A204.1 (cell line): ENCODE results near the gene NMBR.
"Not testable (repeated sequence)": the region's sequence is repeated elsewhere in the genome, so short reads cannot be mapped to it uniquely, and the experiment has no call there.

ENCODE experiments used
- FAIRE-seq: peaks from 2 replicates; lab custom pipeline; 2012; peaks lifted over from hg19 to GRCh38; lab: Jason Lieb, UNC

NMBR gene

GRCh38 chr6:142146828-142147662 lies at the start of gene NMBR, which contains the start of gene VTA1:
TSS of gene NMBR (minus strand) at chr6:142147122. CDS start at chr6:142088658, 58,464 bp downstream.
TSS of gene VTA1 (plus strand) at chr6:142147263. CDS start at chr6:142147288, 25 bp downstream.
- peak; percentile 98 for FAIRE-seq

DNA sequence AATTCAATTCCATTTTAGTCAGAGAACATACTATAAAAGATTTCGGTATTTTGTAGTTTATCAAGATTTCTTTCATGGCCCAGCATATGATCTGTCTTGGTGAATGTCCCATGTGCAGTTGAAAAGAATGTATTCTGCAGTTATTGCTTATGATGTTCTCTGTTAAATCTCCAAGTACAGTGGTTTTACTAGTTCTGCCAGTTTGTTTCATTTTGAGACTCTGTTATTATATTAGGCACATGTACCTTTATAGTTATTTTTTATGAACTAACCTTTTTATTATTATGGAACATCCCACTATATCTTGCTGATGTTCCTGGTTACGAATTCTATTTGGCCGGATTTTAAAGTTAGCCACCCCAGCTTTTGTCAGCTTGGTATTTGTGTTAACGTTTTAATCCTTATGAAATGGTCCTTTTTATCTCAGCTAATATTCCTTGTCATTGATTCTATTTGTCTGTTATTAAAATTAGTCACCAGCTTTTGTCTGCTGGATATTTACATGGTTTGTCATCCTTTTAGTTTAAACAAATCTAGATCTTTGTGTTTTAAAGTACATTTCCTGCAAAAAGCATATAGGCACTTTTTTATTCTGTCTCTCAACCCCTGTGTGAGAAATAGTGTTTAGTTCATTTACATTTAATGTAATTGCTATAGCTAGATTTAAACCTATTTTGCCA lies 49.1 kb upstream of the NMBR start:
- no peak for FAIRE-seq

- FAIRE-seq = no peak
Observed at GRCh38 chr6:142193621-142194020, 46.7 kb upstream of the NMBR start.

GRCh38 chr6:142192343-142192742 lies 45.4 kb upstream of the NMBR start:
- FAIRE-seq = no peak

- FAIRE-seq = no peak
Observed at GRCh38 chr6:142189057-142189456, 42.1 kb upstream of the NMBR start.

- FAIRE-seq = not testable (repeated sequence)
Observed at GRCh38 chr6:142188341-142188740, 41.4 kb upstream of the NMBR start.

DNA sequence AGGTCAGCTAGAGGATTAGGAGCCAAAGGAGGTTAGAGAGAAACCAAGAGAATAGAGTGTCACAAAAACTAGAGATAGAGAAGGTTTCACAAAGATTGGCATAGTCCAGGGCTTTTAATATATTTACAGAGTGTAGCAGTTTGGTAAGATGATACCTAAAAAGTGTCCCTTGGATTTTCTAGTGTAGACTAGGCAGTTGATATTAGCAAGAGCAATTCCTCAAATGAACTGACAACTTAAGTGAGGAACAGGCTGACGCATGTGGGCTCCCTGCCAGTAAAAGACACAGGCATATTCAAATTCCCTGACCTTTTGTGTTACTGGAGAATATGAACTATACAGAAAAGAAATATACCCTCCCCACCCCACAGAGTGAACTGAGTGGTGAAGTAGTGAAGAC lies 40.3 kb upstream of the NMBR start:
- no peak for FAIRE-seq

DNA sequence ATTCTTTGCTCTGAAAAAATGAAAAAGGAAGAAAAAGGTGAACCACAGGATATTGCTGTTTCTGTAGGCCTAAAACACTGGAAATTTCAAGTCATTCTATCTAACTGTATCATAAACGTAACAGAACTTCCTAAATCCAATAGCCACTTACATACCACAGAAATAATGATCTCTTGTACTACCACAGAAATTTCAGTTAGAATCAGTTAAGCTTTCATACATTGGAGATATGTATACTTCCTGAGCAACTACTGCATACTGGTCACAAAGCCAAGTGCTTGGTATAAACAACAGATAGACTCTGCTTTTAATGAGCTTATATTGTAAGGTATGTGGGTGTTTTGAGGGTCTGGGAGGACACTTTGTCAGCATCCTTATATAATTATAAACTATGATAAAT lies 38.7 kb upstream of the NMBR start:
- no peak for FAIRE-seq

GRCh38 chr6:142184307-142184706 lies 37.4 kb upstream of the NMBR start:
- FAIRE-seq = no peak

- no peak for FAIRE-seq
Observed at GRCh38 chr6:142183351-142183750, 36.4 kb upstream of the NMBR start.

GRCh38 chr6:142182004-142182403 lies 35.1 kb upstream of the NMBR start:
- no peak for FAIRE-seq

DNA sequence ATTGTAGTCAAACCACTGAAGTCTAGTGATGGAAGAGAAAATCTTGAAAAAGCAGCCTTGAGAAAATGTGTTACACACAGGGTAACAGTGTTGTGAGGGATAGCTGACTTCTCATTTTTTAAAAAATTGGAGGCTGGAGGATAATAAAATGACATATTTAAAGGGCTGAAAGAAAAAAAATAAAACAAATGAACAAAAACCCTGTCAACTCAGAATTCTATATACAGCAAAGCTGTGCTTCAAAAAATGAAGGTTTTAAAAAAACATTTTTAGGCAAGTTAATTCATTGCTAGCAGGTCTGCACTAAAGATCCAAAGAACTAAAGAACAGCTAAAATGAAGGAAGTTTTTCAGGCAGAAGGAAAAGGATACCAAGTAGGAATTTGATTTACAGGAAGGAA lies 31.2 kb upstream of the NMBR start:
- no peak for FAIRE-seq

DNA sequence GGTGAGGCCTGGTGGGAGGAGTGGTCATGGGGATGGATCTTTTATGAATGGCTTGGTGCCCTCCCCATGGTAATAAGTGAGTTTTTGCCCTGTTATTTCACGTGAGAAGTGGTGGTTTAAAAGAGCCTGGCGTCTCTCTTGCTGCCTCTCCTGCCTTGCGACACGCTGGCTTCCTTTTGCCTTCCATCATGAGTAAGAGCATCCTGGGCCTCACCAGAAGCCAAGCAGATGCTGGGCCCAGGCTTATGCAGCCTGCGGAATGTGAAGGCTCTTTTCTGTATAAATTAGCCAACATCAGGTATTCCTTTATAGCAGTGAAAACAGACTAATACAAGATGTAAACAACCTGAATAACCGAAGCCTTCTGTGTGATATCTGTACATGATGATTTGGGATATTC lies 27.8 kb upstream of the NMBR start:
- FAIRE-seq = no peak

DNA sequence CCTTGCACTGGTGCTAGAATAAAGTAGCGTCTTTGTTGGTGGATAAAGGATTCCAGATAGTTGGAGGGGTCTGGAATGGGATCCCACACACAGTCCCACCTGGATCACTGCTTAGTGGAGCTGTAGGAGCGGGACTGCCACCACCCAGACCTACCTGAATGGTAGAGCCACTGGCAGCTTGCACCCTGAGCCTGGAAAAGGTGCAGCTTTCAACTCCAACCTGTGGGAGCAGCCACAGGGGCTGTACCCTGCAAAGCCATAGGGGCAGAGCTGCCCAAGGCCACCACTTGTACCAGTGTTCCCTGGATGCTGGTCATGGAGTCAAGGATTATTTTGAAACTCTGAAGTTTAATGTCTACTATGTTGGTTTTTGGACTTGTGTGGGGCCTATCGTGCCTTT lies 27.1 kb upstream of the NMBR start:
- no peak for FAIRE-seq

GRCh38 chr6:142172758-142173157 lies 25.8 kb upstream of the NMBR start:
- FAIRE-seq = no peak

DNA sequence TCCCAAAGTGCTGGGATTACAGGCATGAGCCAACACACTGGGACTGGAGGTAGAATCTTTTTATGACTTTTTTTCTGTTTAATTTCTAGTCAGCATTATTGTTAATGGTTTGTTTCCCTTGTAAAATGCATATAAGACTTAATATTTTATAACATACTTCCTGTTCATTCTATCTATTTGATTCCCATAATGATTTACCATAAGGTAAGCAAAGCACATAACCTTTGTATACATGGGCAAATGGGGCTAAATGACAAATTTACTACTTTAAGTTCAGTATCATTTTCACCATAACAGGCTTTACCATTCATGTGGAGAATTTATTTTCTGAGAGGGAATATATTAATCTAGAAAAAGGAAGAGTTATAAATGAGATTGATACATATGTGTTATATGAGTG lies 24.4 kb upstream of the NMBR start:
- no peak for FAIRE-seq

DNA sequence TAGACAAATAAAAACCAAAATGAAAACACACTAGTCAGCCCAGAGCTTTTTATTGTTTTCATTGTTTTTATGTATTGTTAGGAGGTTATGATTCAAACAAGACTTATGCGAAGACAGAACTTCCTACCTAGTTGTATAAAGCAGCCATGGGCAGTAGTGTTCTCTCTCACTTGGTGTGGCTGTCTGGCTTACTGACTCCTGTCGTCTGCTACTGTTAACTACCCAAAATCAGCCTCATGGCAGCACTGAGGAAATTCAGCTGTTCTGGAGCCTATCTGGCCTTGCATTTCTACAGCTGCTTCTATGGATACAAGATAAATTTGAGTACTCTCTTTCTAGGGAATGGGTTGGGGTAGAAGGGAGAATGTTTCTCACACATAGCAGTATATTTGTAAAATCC lies 20.6 kb upstream of the NMBR start:
- FAIRE-seq = no peak

DNA sequence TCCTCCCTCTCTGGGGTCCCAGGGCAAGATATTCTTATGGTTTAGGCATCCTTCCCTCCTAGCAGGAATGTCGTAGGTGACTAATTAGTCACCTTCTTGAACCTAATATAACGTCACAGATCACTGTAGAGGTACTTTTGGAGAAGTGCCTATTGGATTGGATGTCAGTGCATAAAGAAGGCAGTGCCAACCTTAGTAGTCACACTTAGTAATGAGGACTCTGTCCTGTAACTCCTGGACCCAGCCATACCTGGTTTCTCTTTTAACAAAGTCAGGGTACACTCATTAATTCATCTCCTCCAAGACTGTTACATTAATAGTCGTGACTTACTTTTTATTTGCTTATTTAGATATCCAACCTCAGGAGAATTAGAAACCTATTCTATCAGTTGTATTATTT lies 20.1 kb upstream of the NMBR start:
- FAIRE-seq = no peak

- no peak for FAIRE-seq
Observed at GRCh38 chr6:142165227-142165626, 18.3 kb upstream of the NMBR start.

GRCh38 chr6:142162780-142163179 lies 15.9 kb upstream of the NMBR start:
- FAIRE-seq = no peak

GRCh38 chr6:142156758-142157068 lies 9.8 kb upstream of the NMBR start:
- FAIRE-seq = not testable (repeated sequence)

GRCh38 chr6:142155895-142156757 lies 9.2 kb upstream of the NMBR start:
- peak; percentile 64 for FAIRE-seq

- no peak for FAIRE-seq
Observed at GRCh38 chr6:142155091-142155490, 8.2 kb upstream of the NMBR start.
